Stimulated activated CD8-positive, alpha-beta memory T cell treated with anti-CD3 and anti-CD28 coated beads, Interleukin-4, amount 100 ng/mL, for 24 hours (primary cell): ENCODE data around the gene DGKB.

Experiments used
- DNase-seq: peaks from one replicate; pipeline ENCODE4 v3.0.0-alpha.2; 2020; ENCODE audit warnings: low read depth

The DGKB gene

GRCh38 chr7:14207138-14207537, 695.4 kb downstream of the DGKB start:
- DNase-seq = no peak

- DNase-seq = no peak
These were observed 696.4 kb downstream of the DGKB start for GRCh38 chr7:14206121-14206520.

GRCh38 chr7:14201353-14201752, 701.2 kb downstream of the DGKB start:
- no peak for DNase-seq

- DNase-seq = no peak
These were observed 703.2 kb downstream of the DGKB start for GRCh38 chr7:14199336-14199735.

- DNase-seq = no peak
These were observed 705.3 kb downstream of the DGKB start for GRCh38 chr7:14197280-14197679.

GRCh38 chr7:14196555-14196954, 706.0 kb downstream of the DGKB start:
- DNase-seq = no peak

GRCh38 chr7:14195871-14196270, 706.7 kb downstream of the DGKB start:
- DNase-seq = no peak

GRCh38 chr7:14195079-14195478, 707.5 kb downstream of the DGKB start:
- DNase-seq = no peak

- no peak for DNase-seq
These were observed 710.9 kb downstream of the DGKB start for GRCh38 chr7:14191686-14192098.

- DNase-seq = no peak
These were observed 718.2 kb downstream of the DGKB start for GRCh38 chr7:14184292-14184864.

- no peak for DNase-seq
These were observed 722.8 kb downstream of the DGKB start for GRCh38 chr7:14179781-14180180.

- no peak for DNase-seq
These were observed 724.7 kb downstream of the DGKB start for GRCh38 chr7:14177876-14178275.

GRCh38 chr7:14170872-14171271, 731.7 kb downstream of the DGKB start:
- DNase-seq = no peak

GRCh38 chr7:14158111-14158510, 744.4 kb downstream of the DGKB start:
- DNase-seq = no peak

GRCh38 chr7:14156436-14156835, 746.1 kb downstream of the DGKB start:
- no peak for DNase-seq

- no peak for DNase-seq
These were observed 753.6 kb downstream of the DGKB start for GRCh38 chr7:14148974-14149373.

GRCh38 chr7:14147532-14147931, 755.0 kb downstream of the DGKB start:
- no peak for DNase-seq

- DNase-seq = no peak
These were observed 758.0 kb downstream of the DGKB start for GRCh38 chr7:14144538-14144937.

GRCh38 chr7:14144109-14144508, 758.4 kb downstream of the DGKB start:
- DNase-seq = no peak

GRCh38 chr7:14137676-14138075, 764.9 kb downstream of the DGKB start:
- no peak for DNase-seq

- DNase-seq = no peak
These were observed 768.8 kb downstream of the DGKB start for GRCh38 chr7:14133752-14134151.

GRCh38 chr7:14125998-14126397, 776.6 kb downstream of the DGKB start:
- DNase-seq = no peak

GRCh38 chr7:14124716-14125115, 777.8 kb downstream of the DGKB start:
- no peak for DNase-seq

GRCh38 chr7:14123923-14124322, 778.6 kb downstream of the DGKB start:
- DNase-seq = no peak

- DNase-seq = no peak
These were observed 786.9 kb downstream of the DGKB start for GRCh38 chr7:14115701-14116100.
